HL-60/S4 (cell line): ENCODE data around the gene CIDEC.
"Not testable (repeated sequence)": the region's sequence is repeated elsewhere in the genome, so short reads cannot be mapped to it uniquely, and the experiment has no call there.

Experiments used
- in situ Hi-C: fragments of 300-500 bp; cut with MboI; formaldehyde crosslinking; loops from 2 replicates; pipeline ENCODE4 v1.14.3; 2022; ENCODE audit warnings: low sequenced_read_pairs

Gene CIDEC

DNA sequence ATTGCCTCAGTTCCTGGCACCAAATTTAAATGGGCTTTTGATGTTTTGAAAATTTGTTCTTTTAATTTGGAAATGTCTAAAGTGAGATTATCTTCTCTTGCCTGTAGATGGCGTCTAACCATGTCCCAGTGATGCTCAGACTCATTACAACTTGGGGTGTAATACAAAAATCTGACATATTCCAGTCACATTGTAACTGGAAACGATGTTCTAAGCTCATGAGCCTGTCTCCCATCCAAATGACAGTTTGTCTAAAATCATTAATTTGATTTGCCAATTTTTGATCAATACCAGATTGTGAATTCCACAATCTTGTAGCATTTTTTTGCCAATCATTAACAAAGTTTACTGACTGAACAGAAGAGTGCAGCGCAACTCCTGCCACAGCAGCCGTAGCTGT lies 31.2 kb downstream of the CIDEC start:
- in situ Hi-C loops, result not testable (repeated sequence)

DNA sequence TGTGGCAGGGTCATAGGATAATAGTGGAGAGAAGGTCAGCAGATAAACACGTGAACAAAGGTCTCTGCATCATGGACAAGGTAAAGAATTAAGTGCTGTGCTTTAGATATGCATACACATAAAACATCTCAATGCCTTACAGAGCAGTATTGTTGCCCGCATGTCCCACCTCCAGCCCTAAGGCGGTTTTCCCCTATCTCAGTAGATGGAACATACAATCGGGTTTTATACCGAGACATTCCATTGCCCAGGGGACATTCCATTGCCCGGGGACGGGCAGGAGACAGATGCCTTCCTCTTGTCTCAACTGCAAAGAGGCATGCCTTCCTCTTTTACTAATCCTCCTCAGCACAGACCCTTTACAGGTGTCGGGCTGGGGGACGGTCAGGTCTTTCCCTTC lies 32.2 kb downstream of the CIDEC start:
- in situ Hi-C loops, result not testable (repeated sequence)

DNA sequence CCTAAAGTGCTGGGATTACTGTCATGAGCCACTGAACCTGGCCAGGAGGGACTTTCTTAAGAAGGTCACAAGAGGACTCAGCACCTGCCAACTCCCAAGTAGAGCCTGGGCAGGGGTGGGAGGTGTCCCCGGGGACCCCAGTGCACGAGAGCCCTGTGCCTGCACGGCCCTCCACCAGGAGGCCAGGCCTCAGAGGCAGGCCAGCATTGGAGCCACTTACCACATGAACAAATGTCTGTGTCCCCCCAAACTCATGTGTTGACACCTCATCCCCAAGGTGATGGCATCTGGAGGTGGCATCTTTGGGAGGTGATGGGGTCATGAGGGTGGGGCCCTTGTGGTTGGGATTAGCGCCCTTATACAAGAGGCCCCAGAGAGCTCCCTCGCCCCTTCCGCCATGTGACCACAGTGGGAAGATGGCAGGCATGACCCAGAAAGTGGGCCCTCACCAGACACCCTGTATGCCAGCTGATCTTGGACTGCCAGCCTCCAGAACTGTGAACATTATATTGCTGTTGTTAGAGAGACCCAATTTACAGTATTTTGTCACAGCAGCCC lies 33.0 kb downstream of the CIDEC start:
- in situ Hi-C loops, result no loop called here

DNA sequence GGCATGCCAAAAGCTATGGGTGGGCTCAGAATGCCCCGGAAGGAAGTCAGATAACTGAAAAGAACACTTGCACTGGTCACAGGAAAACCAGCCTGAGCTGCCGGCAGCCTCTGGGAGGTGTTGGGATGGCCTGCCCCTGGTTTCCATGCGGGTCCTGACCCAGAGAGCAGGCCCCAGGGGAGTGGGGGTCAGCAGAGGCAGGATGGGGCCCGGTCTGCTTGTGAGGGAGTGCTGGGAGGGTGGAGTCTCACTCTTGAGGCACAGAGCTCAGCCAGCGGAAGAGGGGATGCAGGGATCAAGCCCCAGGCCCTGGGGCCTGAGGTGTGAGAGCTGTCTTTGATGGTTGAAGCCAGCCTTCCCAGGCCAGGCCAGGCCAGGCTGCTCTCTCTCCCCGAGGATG lies 33.8 kb downstream of the CIDEC start:
- in situ Hi-C loops, result no loop called here

DNA sequence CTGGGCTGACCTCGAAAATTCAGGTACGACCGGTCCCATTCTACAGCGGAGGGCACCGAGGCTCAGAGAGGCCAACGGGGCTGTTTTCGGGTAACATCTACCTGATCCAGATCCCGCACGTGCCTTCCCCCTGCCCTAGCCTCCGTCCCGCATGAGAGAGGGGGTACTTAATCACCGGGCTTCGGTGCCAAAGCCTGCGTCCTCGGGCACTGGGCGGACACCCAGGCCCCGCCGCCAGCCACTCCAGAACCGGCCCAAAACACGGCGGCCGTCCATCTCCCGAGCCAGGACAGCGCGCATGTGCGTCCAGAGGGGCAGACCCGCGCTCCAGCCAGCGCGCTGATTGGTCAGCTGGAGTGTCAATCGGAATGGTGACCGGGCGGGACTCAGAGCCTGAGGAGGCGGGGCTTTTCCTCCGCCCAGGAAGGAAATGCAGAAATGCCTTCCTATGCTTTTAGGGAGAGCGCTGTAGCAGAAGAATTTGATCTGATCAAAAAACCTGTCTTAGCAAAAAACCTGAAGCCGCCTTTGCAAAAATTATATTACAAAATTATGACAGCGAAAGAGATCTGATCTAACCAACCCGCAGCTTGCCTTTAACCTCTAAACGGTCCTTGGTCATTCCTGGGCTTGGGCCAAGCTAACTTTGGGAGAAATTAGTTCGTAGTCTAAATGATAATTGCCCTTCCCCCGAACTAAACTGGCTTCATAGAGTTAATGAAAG lies 36.2 kb downstream of the CIDEC start, which contains the start of gene RPUSD3:
Gene RPUSD3, minus strand, starts transcription at position 294 of the 724 bp plus-strand sequence. Its CDS starts 18 bp downstream, at position 276.
- in situ Hi-C loops, result no loop called here

DNA sequence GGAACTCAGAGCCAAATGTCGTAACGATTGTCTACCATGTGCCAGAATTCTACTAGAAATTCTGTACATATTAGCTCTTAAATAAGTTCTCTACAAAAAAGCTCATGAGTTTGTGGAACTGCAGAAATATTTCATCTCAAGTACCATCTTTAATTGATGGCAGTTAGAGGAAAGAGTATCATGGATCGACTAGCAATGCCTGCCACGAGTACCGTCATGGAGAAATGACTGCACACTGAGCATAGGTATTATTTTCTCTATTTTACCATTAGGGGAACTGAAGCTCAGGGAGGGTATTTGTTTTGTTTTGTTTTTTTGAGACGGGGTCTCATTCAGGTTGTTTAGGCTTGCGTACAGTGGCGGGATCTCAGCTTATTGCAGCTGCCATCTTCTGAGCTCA lies 39.0 kb downstream of the CIDEC start:
- in situ Hi-C loops, result no loop called here

DNA sequence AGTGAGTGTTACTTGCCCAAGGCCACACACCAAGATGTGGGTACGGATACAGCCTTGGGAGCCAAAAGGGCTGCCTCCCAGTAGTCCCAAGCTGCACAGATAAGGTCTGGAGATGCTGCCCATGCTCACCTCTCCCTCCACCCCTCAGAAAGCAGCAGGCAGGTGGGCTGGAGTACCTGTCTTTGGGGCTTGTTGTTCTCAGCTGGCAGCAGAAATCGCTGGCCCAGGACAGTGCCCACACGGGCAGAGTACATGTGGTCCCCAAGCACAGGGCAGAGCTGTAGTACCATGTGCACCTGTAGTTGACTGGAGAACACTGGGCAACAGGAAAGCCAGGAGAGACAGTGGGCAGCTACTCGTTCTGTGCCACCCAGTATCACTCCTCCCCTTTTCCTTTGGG lies 41.2 kb downstream of the CIDEC start:
- in situ Hi-C loops, result no loop called here

DNA sequence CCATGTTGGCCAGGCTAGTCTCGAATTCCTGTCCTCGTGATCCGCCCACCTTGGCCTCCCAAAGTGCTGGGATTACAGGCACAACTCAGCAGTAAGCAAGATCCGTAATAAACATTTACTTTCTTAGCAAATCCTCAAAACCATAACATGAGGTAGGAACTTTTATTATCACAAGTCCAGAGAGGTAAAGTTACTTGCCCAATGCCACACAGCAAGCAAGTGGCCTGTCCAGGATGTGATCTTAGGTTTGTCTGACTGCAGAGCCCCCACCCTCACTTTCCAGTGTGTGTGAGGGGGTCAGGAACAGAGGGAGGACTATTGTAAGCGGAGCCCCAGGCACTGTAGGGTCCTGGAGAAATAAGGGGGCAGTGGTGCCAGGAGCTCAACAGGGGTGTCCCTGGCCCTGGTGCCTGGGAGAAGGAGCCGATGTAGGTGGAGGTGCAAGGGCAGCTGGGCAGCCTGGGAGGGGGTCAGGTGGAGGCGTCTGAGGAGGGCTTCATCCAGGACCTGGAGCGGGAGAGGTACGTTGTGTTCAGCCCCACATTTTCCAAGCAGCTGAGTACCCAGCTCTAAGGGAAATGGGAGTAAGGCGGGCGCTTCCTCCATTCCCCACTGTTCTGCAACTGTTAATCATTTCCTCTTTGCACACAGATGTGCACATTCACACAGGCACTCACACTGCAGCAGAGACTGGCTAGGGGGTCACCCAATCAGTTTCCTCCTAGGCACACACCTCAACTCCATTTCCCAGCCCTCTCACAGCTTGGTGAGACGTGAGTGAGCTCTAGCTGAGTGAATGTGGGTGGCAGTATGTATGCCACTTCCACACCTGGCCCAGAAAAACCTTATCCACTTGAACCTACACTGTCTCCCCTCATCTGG lies 42.1 kb downstream of the CIDEC start:
- in situ Hi-C loops, result no loop called here

DNA sequence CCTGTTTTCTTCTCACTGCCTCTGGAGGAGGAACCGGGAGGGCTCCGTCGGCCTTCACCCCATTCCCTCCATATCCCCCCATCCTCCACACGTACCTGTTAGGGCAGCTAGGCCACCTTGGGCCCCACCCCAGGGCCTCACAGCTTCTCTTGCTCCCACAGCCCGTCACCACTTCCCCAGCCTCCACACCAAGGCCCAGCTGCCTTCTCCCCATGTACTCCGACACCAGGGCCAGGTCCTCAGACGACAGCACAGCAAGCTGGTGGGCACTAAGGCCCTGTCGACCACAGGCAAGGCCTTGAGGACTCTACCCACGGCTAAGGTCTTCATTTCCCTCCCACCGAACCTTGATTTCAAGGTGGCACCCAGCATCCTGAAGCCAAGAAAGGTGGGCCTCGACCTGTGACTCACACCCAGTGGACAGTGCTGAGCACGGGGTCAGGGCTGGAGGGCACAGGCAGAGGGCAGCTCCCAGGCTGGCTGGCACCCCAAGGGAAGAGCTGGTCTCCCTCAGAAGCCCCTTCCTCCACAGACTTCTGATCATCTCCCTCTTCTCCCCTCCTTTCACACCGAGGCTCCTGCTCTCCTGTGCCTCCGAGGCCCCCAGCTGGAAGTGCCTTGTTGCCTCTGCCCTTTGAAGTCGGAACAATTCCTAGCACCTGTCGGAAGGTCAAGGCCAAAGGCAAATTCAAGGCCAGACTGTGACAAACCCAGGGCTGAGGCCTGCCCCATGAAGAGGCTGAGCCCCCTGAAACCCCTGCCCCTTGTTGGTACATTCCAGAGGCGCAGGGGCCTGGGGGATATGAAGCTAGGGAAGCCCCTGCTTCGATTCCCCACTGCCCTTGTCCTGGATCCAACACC lies 45.3 kb downstream of the CIDEC start:
- in situ Hi-C loops, result no loop called here

DNA sequence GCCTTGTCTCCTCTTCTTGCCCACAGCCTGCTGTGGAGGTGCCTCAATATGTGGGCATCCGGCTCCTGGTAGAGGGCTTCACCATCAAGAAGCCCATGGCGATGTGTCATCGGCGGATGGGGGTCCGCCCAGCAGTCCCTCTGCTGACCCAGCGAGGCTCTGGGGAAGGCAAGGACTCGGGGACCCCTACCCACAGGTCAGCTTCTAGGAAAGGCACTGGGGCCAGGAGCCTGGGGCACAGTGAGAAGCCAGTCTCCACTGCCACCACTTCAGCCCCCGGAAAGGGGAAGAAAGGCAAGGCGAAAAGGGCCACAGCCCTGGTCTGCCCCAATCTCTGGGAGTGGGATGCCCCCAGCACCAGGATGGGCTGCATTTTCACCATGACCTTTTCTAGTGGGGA lies 47.0 kb downstream of the CIDEC start:
- in situ Hi-C loops, result no loop called here

DNA sequence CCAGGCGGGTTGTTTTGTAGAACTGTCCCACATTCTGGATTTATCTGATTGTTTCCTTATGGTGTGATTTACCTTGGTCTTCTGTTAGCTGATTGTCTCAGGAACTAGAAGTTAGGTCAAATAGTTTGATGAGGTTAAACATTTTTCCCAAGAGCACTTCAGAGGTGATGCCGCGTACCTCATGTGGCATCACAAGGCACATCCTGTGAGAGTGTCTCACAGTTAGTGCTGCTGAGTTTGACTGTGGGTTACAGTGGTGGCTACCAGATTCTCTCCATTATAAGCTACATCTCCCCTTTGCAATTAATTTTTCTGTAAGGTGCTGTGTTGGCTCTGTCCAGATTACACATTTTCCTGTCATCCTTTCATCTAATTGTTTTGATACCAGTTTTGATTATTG lies 48.8 kb downstream of the CIDEC start:
- in situ Hi-C loops, result no loop called here

DNA sequence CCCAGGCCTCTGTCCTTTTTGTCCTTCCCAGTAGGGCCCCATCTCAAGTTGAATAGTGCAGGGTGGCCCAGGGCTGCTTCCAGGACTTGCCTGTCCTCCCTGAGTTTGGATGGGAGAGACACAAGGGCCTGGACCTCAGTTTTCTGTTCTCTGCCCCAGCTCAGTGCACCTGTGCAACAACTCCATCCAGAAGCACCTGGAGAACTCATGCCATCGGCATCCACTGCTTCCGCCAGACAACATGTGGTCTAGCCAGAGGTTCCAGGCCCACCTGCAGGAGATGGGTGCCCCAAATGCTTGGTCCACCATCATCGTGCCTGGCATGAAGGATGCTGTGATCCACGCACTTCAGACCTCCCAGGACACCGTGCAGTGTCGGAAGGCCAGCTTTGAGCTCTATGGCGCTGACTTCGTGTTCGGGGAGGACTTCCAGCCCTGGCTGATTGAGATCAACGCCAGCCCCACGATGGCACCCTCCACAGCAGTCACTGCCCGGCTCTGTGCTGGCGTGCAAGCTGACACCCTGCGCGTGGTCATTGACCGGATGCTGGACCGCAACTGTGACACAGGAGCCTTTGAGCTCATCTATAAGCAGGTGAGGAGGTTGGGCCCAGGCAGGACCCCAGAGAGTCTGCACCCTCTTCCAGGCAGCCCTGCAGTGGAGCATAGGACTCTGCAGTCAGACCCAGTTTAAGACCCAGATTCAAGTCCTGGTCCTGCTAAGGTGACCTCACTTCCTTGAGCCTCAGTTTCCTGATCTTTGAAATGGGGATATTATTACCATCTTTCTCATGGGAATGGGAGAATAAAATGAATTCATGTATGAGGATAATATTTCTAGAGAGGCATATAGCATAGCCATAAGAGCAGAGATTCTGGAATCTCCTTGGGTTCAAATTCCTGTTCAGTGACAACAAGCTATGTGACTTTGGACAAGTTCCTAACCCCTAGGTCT lies 51.0 kb downstream of the CIDEC start:
- in situ Hi-C loops, result no loop called here

DNA sequence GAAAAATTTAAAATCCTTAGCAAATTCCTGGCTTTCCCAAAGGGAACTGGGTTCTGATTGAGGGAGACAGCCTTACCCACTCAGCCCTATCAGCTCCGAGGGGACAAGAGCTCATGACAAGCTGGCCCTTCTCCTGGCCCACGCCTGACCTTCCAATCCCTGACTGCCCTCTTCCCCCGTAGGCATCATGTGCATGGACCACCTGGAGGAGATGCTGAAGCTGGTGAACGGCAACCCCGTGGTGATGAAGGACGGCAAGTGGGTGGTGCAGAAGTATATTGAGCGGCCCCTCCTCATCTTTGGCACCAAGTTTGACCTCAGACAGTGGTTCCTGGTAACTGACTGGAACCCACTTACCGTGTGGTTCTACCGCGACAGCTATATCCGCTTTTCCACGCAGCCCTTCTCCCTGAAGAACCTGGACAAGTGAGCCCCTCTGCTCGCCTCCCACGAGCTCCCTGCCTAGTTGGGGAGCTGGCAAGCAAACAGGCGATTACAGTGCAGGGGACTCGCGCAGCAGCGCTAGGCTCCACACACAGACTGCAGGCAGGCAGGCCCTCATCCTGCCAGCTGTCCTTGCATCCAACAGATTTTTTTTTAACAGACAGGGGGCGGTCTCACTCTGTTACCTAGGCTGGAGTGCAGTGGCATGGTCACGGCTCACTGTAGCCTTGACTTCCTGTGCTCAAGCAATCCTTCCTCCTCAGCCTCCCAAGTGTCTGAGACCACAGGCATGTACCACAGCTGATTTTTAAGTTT lies 53.1 kb downstream of the CIDEC start:
- in situ Hi-C loops, result no loop called here

DNA sequence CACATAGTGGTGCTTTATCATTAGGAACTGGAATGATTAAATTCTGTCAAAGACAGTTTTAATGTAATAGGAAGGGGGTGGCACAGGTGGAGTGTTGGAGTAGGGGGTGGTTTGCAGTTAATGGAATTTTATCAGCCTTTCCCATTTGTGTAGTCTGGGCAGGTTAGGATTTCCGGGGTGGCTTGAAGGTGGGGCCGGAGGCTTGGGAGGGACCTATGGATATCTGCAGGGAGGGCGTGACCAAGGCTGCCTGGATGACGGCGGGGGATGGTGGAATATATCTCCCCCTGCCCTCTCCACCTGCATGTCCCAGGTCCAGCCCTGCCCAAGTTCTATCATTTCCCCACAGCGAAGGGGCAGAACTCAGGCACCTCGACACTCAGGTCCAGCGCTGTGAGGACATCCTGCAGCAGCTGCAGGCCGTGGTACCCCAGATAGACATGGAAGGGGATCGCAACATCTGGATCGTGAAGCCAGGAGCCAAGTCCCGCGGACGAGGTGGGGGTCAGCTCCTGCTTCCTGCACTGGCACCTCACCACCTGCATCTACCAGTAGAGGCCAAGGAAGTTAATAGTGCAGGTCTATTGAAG lies 54.5 kb downstream of the CIDEC start:
- in situ Hi-C loops, result no loop called here

DNA sequence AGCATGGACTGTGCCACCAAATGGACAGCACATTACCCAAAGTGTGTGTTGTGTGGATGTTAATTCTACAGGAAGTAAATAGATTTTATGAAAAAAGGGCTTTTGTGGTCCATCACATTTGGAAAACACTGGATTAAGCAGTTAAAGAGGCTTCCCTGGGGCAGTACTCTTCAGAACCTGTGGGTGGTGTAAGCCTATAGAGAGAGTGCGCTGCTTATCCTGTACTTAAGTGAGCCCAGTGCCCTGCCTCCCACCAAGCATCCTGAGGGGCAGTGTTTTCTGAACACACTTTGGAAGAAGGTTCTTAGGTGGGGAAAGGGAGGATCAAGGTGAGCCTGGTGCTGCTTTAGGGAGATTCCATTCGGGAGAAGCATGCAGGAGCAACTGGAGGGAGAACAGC lies 59.1 kb downstream of the CIDEC start:
- in situ Hi-C loops, result no loop called here

DNA sequence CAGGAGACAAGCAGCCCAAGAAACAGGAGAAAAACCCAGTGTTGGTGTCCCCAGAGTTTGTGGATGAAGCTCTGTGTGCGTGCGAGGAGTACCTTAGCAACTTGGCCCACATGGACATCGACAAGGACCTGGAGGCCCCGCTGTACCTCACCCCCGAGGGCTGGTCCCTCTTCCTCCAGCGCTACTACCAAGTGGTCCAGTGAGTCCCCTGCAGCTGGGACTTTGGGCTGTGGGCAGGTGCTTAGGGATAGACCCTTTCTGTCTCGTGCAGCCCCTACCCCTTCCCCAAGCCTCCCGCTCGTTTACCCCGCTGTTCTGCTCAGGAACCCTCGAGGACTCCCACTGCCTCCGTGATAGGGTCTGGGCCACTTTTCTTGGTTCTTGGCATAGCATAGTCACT lies 59.5 kb downstream of the CIDEC start:
- in situ Hi-C loops, result no loop called here

DNA sequence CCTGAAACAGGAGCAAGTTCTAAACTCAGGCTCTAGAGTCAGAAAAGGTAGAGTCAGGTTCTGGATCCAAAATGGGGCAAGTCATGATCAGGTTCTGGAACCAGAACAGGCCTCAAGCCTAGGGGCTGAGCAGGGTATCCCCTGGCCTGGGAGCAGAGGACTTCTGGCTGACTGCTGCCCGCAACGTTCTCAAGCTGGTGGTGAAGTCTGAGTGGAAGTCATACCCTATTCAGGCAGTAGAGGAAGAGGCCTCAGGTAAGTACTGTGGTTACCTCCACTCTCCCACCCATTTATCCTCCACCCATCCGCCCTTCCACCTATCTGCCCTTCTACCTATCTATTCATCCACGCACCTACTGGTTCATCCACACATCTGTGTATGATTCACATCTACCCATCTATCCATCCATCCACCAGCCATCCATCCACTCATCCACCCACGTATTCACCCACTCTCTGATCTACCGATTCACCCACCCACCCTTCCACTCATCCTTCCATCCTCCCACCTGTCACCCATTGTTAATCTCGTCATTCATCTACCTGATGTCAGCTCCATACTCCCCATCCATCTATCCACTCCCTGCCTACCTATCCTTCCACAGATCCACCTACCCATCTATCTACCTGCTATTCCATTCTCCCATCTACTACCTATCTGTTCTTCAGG lies 61.3 kb downstream of the CIDEC start:
- in situ Hi-C loops, result no loop called here

DNA sequence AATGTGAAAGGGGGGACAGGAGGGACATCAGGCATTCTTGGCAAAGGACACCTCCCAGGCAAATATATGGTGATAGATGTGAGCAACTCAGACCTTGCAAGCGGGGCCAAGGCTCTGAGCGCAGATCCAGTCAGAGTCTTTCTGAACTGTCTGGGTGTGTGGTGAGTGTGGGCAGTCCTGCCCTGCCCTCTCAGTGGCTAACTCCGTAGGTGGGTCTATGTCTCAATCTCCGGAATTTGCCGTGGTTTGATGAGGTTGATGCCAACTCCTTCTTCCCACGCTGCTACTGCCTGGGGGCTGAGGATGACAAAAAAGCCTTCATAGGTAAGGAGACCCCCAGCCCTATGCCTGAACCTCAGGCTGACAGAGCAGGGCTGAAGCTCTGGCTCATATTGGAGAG lies 62.6 kb downstream of the CIDEC start:
- in situ Hi-C loops, result no loop called here
